Stimulated activated memory B cell treated with anti-CD40 and anti-IgM and Interleukin-4, amounts not matched to agents 10 μg/mL and 1 μg/mL and 100 μg/mL, for 72 hours (primary cell): Measurements from ENCODE around the gene PRRX2.
A peak's percentile ranks its signal among the peaks of the same experiment; 100 is the strongest.

Source experiments
- ATAC-seq: fragments of 150-1000 bp; cut with Tn5 transposase; 2 replicates; pipeline ENCODE4 v1.10.0; 2021
- H3K27ac Mint-ChIP-seq: one replicate; pipeline ENCODE4 v1.8.0; 2022; ENCODE audit warnings: mild to moderate bottlenecking, mixed read lengths
- H3K27me3 Mint-ChIP-seq: one replicate; pipeline ENCODE4 v1.8.0; 2022; ENCODE audit warnings: mixed read lengths
- H3K36me3 Mint-ChIP-seq: one replicate; pipeline ENCODE4 v1.8.0; 2022; ENCODE audit warnings: mixed read lengths
- H3K4me1 Mint-ChIP-seq: one replicate; pipeline ENCODE4 v1.8.0; 2022; ENCODE audit warnings: mixed read lengths
- H3K4me3 Mint-ChIP-seq: one replicate; pipeline ENCODE4 v1.8.0; 2022; ENCODE audit warnings: mild to moderate bottlenecking, moderate library complexity, mixed read lengths
- H3K9me3 Mint-ChIP-seq: one replicate; pipeline ENCODE4 v1.8.0; 2022; ENCODE audit warnings: mixed read lengths

PRRX2 gene

GRCh38 chr9:129676975-129677374 is 11.5 kb downstream of the PRRX2 start:
- Mint-ChIP-seq H3K9me3 (no peaks in the 10 kb centered on the region), H3K36me3 (no peaks in the 10 kb centered on the region), H3K27ac (no peak overlapping the region), H3K27me3 (peaks cover 92% of the 10 kb centered on the region), H3K4me3 (no peak overlapping the region), H3K4me1 (no peaks in the 10 kb centered on the region)
- no peak for ATAC-seq

- no peak overlapping the region for H3K4me3 Mint-ChIP-seq
- H3K36me3 Mint-ChIP-seq: no peaks in the 10 kb centered on the region
- H3K9me3 Mint-ChIP-seq: no peaks in the 10 kb centered on the region
- peaks cover 92% of the 10 kb centered on the region for H3K27me3 Mint-ChIP-seq
- H3K27ac Mint-ChIP-seq: no peak overlapping the region
- no peak for ATAC-seq
- no peaks in the 10 kb centered on the region for H3K4me1 Mint-ChIP-seq
Observed at GRCh38 chr9:129677456-129677855, 12.0 kb downstream of the PRRX2 start.

- no peak for ATAC-seq
- Mint-ChIP-seq H3K9me3 (no peaks in the 10 kb centered on the region), H3K4me1 (no peaks in the 10 kb centered on the region), H3K36me3 (no peaks in the 10 kb centered on the region), H3K27me3 (peaks cover 92% of the 10 kb centered on the region), H3K4me3 (no peak overlapping the region), H3K27ac (no peak overlapping the region)
Observed at GRCh38 chr9:129678844-129679243, 13.4 kb downstream of the PRRX2 start.

GRCh38 chr9:129679537-129679936 is 14.1 kb downstream of the PRRX2 start:
- peaks cover 92% of the 10 kb centered on the region for H3K27me3 Mint-ChIP-seq
- H3K4me3 Mint-ChIP-seq: no peak overlapping the region
- H3K4me1 Mint-ChIP-seq: no peaks in the 10 kb centered on the region
- no peaks in the 10 kb centered on the region for H3K36me3 Mint-ChIP-seq
- no peak overlapping the region for H3K27ac Mint-ChIP-seq
- H3K9me3 Mint-ChIP-seq: no peaks in the 10 kb centered on the region
- no peak for ATAC-seq

GRCh38 chr9:129681924-129682323 is 16.5 kb downstream of the PRRX2 start:
- no peaks in the 10 kb centered on the region for H3K36me3 Mint-ChIP-seq
- ATAC-seq: no peak
- H3K9me3 Mint-ChIP-seq: no peaks in the 10 kb centered on the region
- H3K27ac Mint-ChIP-seq: no peak overlapping the region
- H3K4me1 Mint-ChIP-seq: no peaks in the 10 kb centered on the region
- H3K4me3 Mint-ChIP-seq: no peak overlapping the region
- H3K27me3 Mint-ChIP-seq: peaks cover 92% of the 10 kb centered on the region

GRCh38 chr9:129682381-129682780 is 16.9 kb downstream of the PRRX2 start:
- Mint-ChIP-seq H3K27me3 (peaks cover 92% of the 10 kb centered on the region), H3K36me3 (no peaks in the 10 kb centered on the region), H3K4me1 (no peaks in the 10 kb centered on the region), H3K4me3 (no peak overlapping the region), H3K9me3 (no peaks in the 10 kb centered on the region), H3K27ac (no peak overlapping the region)
- ATAC-seq: no peak

GRCh38 chr9:129685220-129685932 is 19.9 kb downstream of the PRRX2 start:
- H3K4me3 Mint-ChIP-seq: no peak overlapping the region
- no peaks in the 10 kb centered on the region for H3K9me3 Mint-ChIP-seq

GRCh38 chr9:129685933-129686259 is 20.4 kb downstream of the PRRX2 start:
- no peak overlapping the region for H3K27ac Mint-ChIP-seq

More at GRCh38 chr9:129685220-129685932, 19.9 kb downstream of the PRRX2 start:
- H3K27ac Mint-ChIP-seq: no peak overlapping the region
- peaks cover 65% of the 10 kb centered on the region for H3K27me3 Mint-ChIP-seq
- H3K4me1 Mint-ChIP-seq: no peaks in the 10 kb centered on the region
- no peak for ATAC-seq
- H3K36me3 Mint-ChIP-seq: no peaks in the 10 kb centered on the region

GRCh38 chr9:129686736-129687135 is 21.3 kb downstream of the PRRX2 start:
- Mint-ChIP-seq H3K9me3 (no peaks in the 10 kb centered on the region), H3K4me3 (no peak overlapping the region), H3K27ac (no peak overlapping the region), H3K4me1 (no peaks in the 10 kb centered on the region), H3K27me3 (peaks cover 52% of the 10 kb centered on the region), H3K36me3 (no peaks in the 10 kb centered on the region)
- ATAC-seq: peak; percentile 13

More at GRCh38 chr9:129685933-129686259, 20.4 kb downstream of the PRRX2 start:
- no peak for ATAC-seq
- H3K4me1 Mint-ChIP-seq: no peaks in the 10 kb centered on the region
- no peaks in the 10 kb centered on the region for H3K9me3 Mint-ChIP-seq
- H3K27me3 Mint-ChIP-seq: peaks cover 60% of the 10 kb centered on the region
- H3K4me3 Mint-ChIP-seq: no peak overlapping the region
- H3K36me3 Mint-ChIP-seq: no peaks in the 10 kb centered on the region

- Mint-ChIP-seq H3K27me3 (peaks cover 46% of the 10 kb centered on the region), H3K36me3 (no peaks in the 10 kb centered on the region), H3K4me3 (no peak overlapping the region), H3K9me3 (peaks cover 1% of the 10 kb centered on the region), H3K4me1 (no peaks in the 10 kb centered on the region), H3K27ac (no peak overlapping the region)
- ATAC-seq: no peak
Observed at GRCh38 chr9:129687391-129687790, 21.9 kb downstream of the PRRX2 start.

- H3K9me3 Mint-ChIP-seq: peaks cover 3% of the 10 kb centered on the region
- no peaks in the 10 kb centered on the region for H3K36me3 Mint-ChIP-seq
- no peak for ATAC-seq
- no peak overlapping the region for H3K4me3 Mint-ChIP-seq
- H3K27ac Mint-ChIP-seq: no peak overlapping the region
- peaks cover 35% of the 10 kb centered on the region for H3K27me3 Mint-ChIP-seq
- no peaks in the 10 kb centered on the region for H3K4me1 Mint-ChIP-seq
Observed at GRCh38 chr9:129688285-129689043, 23.0 kb downstream of the PRRX2 start.

- Mint-ChIP-seq H3K9me3 (peaks cover 3% of the 10 kb centered on the region), H3K4me1 (peaks cover 5% of the 10 kb centered on the region), H3K27me3 (peaks cover 38% of the 10 kb centered on the region), H3K36me3 (no peaks in the 10 kb centered on the region), H3K4me3 (no peak overlapping the region), H3K27ac (no peak overlapping the region)
- ATAC-seq: no peak
Observed at GRCh38 chr9:129692534-129692933, 27.1 kb downstream of the PRRX2 start.

GRCh38 chr9:129693741-129694140 is 28.3 kb downstream of the PRRX2 start:
- no peak overlapping the region for H3K27ac Mint-ChIP-seq
- H3K4me3 Mint-ChIP-seq: no peak overlapping the region
- no peaks in the 10 kb centered on the region for H3K36me3 Mint-ChIP-seq
- no peak for ATAC-seq
- peaks cover 3% of the 10 kb centered on the region for H3K9me3 Mint-ChIP-seq
- peaks cover 41% of the 10 kb centered on the region for H3K27me3 Mint-ChIP-seq
- peaks cover 5% of the 10 kb centered on the region for H3K4me1 Mint-ChIP-seq

- Mint-ChIP-seq H3K27me3 (peaks cover 46% of the 10 kb centered on the region), H3K4me3 (no peak overlapping the region), H3K4me1 (peaks cover 5% of the 10 kb centered on the region), H3K27ac (no peak overlapping the region), H3K36me3 (no peaks in the 10 kb centered on the region), H3K9me3 (peaks cover 3% of the 10 kb centered on the region)
- ATAC-seq: no peak
Observed at GRCh38 chr9:129694243-129694646, 28.8 kb downstream of the PRRX2 start.

GRCh38 chr9:129695870-129696269 is 30.4 kb downstream of the PRRX2 start:
- Mint-ChIP-seq H3K9me3 (peaks cover 3% of the 10 kb centered on the region), H3K27ac (no peak overlapping the region), H3K27me3 (peaks cover 61% of the 10 kb centered on the region), H3K36me3 (no peaks in the 10 kb centered on the region), H3K4me3 (no peak overlapping the region), H3K4me1 (peaks cover 5% of the 10 kb centered on the region)
- no peak for ATAC-seq
